ENCODE results near the gene TAF11L11. TPM values are rescaled to one million over a fixed set of nuclear protein-coding genes. Genes with fewer than 3 reads are reported as not detected.
"Not testable (repeated sequence)": the region's sequence is repeated elsewhere in the genome, so short reads cannot be mapped to it uniquely, and the experiment has no call there.

The TAF11L11 gene
- total RNA-seq, 1 experiment from 2014 or later: not detected

DNA sequence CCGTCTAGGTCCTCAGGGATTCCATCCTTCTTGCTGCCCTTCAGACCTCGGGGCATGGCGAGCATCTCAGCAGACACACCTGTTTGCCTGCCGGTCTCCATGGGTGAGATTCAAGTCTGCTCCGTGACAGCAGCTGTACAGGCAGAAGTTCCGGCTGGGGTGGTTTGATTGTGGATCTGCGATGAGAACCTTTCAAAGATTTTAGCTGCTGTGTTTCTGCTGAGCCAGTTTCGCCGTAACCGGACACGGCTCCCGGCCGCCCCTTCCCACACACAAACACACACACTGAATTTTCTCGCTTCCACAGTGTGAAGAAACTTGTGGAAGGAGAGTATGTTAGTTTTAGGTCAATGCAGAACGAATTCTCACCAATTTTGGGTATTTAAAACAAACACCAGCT, 6.3 kb upstream of the TAF11L11 start, which contains the start of gene TAF11L10:
Gene TAF11L10, minus strand, starts transcription at position 101 of the 400 bp plus-strand sequence.
- not testable (repeated sequence) for H3K56ac ChIP-seq (ENCODE audit: insufficient read length, low read depth, low read length); H3K14ac ChIP-seq (ENCODE audit: insufficient read depth, low read length); H2BK120ac ChIP-seq (ENCODE audit: low read depth, low read length, poor library complexity, severe bottlenecking); H3K27ac ChIP-seq (ENCODE audit: insufficient read length, low read depth, low read length); H3K9me3 Mint-ChIP-seq; H2BK15ac ChIP-seq (ENCODE audit: low read depth, low read length); H4K20me1 ChIP-seq (ENCODE audit: control insufficient read depth, insufficient read depth, insufficient read length); H2AFZ ChIP-seq (ENCODE audit: low read length); H2BK12ac ChIP-seq (ENCODE audit: insufficient read length, low read depth, low read length); H2AK5ac ChIP-seq (ENCODE audit: insufficient read length, low read length); H3K9me3 ChIP-seq (ENCODE audit: control insufficient read depth, low read depth, low read length); H3K36me3 Mint-ChIP-seq (ENCODE audit: insufficient read depth in 1 of 3, low read depth in 3 of 3); H4K91ac ChIP-seq (ENCODE audit: insufficient read length, low read depth, low read length); H2BK20ac ChIP-seq (ENCODE audit: low read depth, low read length, poor library complexity, severe bottlenecking); H3K27ac Mint-ChIP-seq; H3K4me1 ChIP-seq (ENCODE audit: insufficient read depth, low read length); DNase-seq; H3T11ph ChIP-seq (ENCODE audit: low read length); H3K79me1 ChIP-seq (ENCODE audit: insufficient read depth, low read depth, low read length, poor library complexity, severe bottlenecking); H4K5ac ChIP-seq (ENCODE audit: insufficient read length, low read depth, low read length); H2BK5ac ChIP-seq (ENCODE audit: insufficient read length, low read length); H3K4me1 Mint-ChIP-seq; H3K9ac ChIP-seq (ENCODE audit: extremely low read depth, insufficient read length, low read length); H4K8ac ChIP-seq (replicated peaks; ENCODE audit: insufficient read length, low read depth, low read length); H3K4ac ChIP-seq (ENCODE audit: low read depth, low read length); H3K4me3 Mint-ChIP-seq; H3K27me3 Mint-ChIP-seq (ENCODE audit: low read depth); H3K79me2 ChIP-seq (ENCODE audit: insufficient read depth, low read length); H3K18ac ChIP-seq (ENCODE audit: insufficient read length, low read depth, low read length); H3K4me2 ChIP-seq (ENCODE audit: insufficient read depth, insufficient read length, low read length); H3K23me2 ChIP-seq (ENCODE audit: insufficient read length, low read depth, low read length, poor library complexity, severe bottlenecking); H3K23ac ChIP-seq (ENCODE audit: insufficient read length, low read depth, low read length); H3K27me3 ChIP-seq (ENCODE audit: insufficient read depth, low read length)
- no CpG with 5 or more reads among the region's 15 CpGs for WGBS (ENCODE audit: extremely low coverage, insufficient read length, low lambda C conversion rate)
